Lung microvascular endothelial cell (primary cell): Measurements from ENCODE around the gene NKTR. TPM values are rescaled to one million over a fixed set of nuclear protein-coding genes. Genes with fewer than 3 reads are reported as not detected.

ENCODE experiments used
- DNase-seq, 2 donors: peaks; one replicate each; pipeline versions ENCODE4 v3.0.0 to v3.0.0-alpha.2; 2010; ENCODE audit warnings: low read depth in 2 of 2
- total RNA-seq: library from RNA; depleted of rRNA; stranded (reverse); fragments of >200 nt; gene quantifications from 2 replicates; pipeline ENCODE4 v1.2.1, GENCODE V29; 2014

Gene NKTR
- total RNA-seq, 1 donor from 2014 or later, result 46.0 TPM

- DNase-seq, result no peak
Measured at GRCh38 chr3:42680806-42681205, 80.3 kb downstream of the NKTR start.

GRCh38 chr3:42681361-42682038 lies 81.0 kb downstream of the NKTR start:
- DNase-seq, result no peak

- DNase-seq, result no peak
Measured at GRCh38 chr3:42682301-42683070, 82.0 kb downstream of the NKTR start.

- DNase-seq, result peak; percentile 84 to 89
Measured at GRCh38 chr3:42683875-42684598, 83.6 kb downstream of the NKTR start.

GRCh38 chr3:42684632-42685362 lies 84.3 kb downstream of the NKTR start:
- DNase-seq, result no peak

GRCh38 chr3:42685363-42685881 lies 84.9 kb downstream of the NKTR start, which contains the start of gene KLHL40:
Gene KLHL40 (plus strand): TSS chr3:42685537. CDS start chr3:42685619, 82 bp downstream.
- DNase-seq, result no peak

GRCh38 chr3:42685891-42686820 lies 85.7 kb downstream of the NKTR start:
- DNase-seq, result peak in 1 of 2 donors; percentile 16

GRCh38 chr3:42686832-42687650 lies 86.6 kb downstream of the NKTR start:
- DNase-seq, result no peak

GRCh38 chr3:42688016-42688415 lies 87.5 kb downstream of the NKTR start:
- no peak for DNase-seq

- no peak for DNase-seq
Measured at GRCh38 chr3:42688487-42689420, 88.3 kb downstream of the NKTR start.

- DNase-seq, result no peak
Measured at GRCh38 chr3:42689421-42690014, 89.0 kb downstream of the NKTR start.

- no peak for DNase-seq
Measured at GRCh38 chr3:42690191-42690590, 89.7 kb downstream of the NKTR start.

GRCh38 chr3:42690766-42691680 lies 90.5 kb downstream of the NKTR start:
- DNase-seq, result no peak

GRCh38 chr3:42691816-42692666 lies 91.6 kb downstream of the NKTR start:
- DNase-seq, result no peak

- no peak for DNase-seq
Measured at GRCh38 chr3:42692667-42693529, 92.4 kb downstream of the NKTR start.
